Caco-2 (cell line): ENCODE data around the gene ZSCAN5C. TPM values are rescaled to one million over a fixed set of nuclear protein-coding genes. Genes with fewer than 3 reads are reported as not detected.
"Not testable (repeated sequence)": the region's sequence is repeated elsewhere in the genome, so short reads cannot be mapped to it uniquely, and the experiment has no call there.

Source experiments
- BruUV-seq: library from RNA; stranded (reverse); fragments of 400-500 nt; replicated peaks from 2 replicates; lab custom pipeline; 2021; lab: Mats Ljungman, UMichigan
- CTCF ChIA-PET: fragments of 300-600 bp; sonication (Branson Sonifier 250); formaldehyde crosslinking; loops from one replicate; lab custom pipeline; 2022; ENCODE audit warnings: antibody characterized with exemption; lab: Charles Lee
- POLR2A ChIA-PET: fragments of 300-600 bp; sonication (Branson Sonifier 250); formaldehyde crosslinking; loops from one replicate; lab custom pipeline; 2022; ENCODE audit warnings: antibody characterized with exemption; lab: Charles Lee
- DNase-seq, 2 experiments: peaks; one replicate each; pipeline versions ENCODE4 v3.0.0 to v3.0.0-alpha.2; 2020 to 2022
- H3K27me3 ChIP-seq: replicated peaks from 2 replicates; pipeline ENCODE4 v1.6.0; 2011; ENCODE audit warnings: low read length; ENCODE audit not compliant: control insufficient read depth, insufficient read depth
- H3K36me3 ChIP-seq: 2 replicates; pipeline ENCODE4 v1.5.1; 2011; ENCODE audit warnings: low read length; ENCODE audit not compliant: control insufficient read depth, insufficient read depth
- H3K4me1 ChIP-seq: fragments of 250-450 bp; sonication (Bioruptor Pico); 2 replicates; pipeline ENCODE4 v1.5.1; 2020; ENCODE audit warnings: mild to moderate bottlenecking
- H3K4me3 ChIP-seq: 2 replicates; pipeline ENCODE4 v1.5.1; 2011; ENCODE audit warnings: low read depth, mild to moderate bottlenecking, control low read depth, low read length
- H3K9me3 ChIP-seq: fragments of 250-450 bp; sonication (Bioruptor Pico); 2 replicates; pipeline ENCODE4 v1.5.1; 2020; ENCODE audit warnings: mild to moderate bottlenecking, moderate library complexity
- H3K27ac Mint-ChIP-seq: one replicate; pipeline ENCODE4 v1.8.0; 2022; ENCODE audit warnings: mixed read lengths; ENCODE audit not compliant: unreplicated experiment
- H3K27me3 Mint-ChIP-seq: one replicate; pipeline ENCODE4 v1.8.0; 2022; ENCODE audit warnings: mixed read lengths; ENCODE audit not compliant: insufficient read depth, unreplicated experiment
- H3K36me3 Mint-ChIP-seq: one replicate; pipeline ENCODE4 v1.8.0; 2022; ENCODE audit warnings: mild to moderate bottlenecking, mixed read lengths; ENCODE audit not compliant: insufficient read depth, unreplicated experiment
- H3K4me1 Mint-ChIP-seq: one replicate; pipeline ENCODE4 v1.8.0; 2022; ENCODE audit warnings: low read depth, mixed read lengths; ENCODE audit not compliant: unreplicated experiment
- H3K4me3 Mint-ChIP-seq: one replicate; pipeline ENCODE4 v1.8.0; 2022; ENCODE audit warnings: mild to moderate bottlenecking, moderate library complexity, mixed read lengths; ENCODE audit not compliant: unreplicated experiment
- H3K9me3 Mint-ChIP-seq: one replicate; pipeline ENCODE4 v1.8.0; 2022; ENCODE audit warnings: mixed read lengths; ENCODE audit not compliant: unreplicated experiment
- intact Hi-C: fragments of 100-400 bp; cut with micrococcal nuclease; formaldehyde crosslinking; loops from one replicate; pipeline ENCODE4 v1.10.0; 2022; ENCODE audit not compliant: unreplicated experiment
- total RNA-seq: library from RNA; stranded (reverse); gene quantifications from 2 replicates; pipeline ENCODE4 v1.2.3, GENCODE V29; 2022
- TF ChIP-seq, protein P1 (sequence below), 2 experiments: fragments of 200-600 bp in 1 of 2; IDR thresholded peaks; 1 replicate in 1 of 2; 2 replicates in 1 of 2; pipeline versions ENCODE4 v1.5.1 to v1.8.0; 2011 to 2022; ENCODE audit warnings: antibody characterized with exemption in 1 of 2, control low read depth in 1 of 2, inconsistent platforms in 1 of 2, low read depth in 1 of 2, low read length in 1 of 2, mild to moderate bottlenecking in 1 of 2, moderate library complexity in 1 of 2; ENCODE audit not compliant: insufficient read depth in 1 of 2, severe bottlenecking in 1 of 2, unreplicated experiment in 1 of 2

The ZSCAN5C gene
- total RNA-seq, 1 experiment from 2014 or later: not detected

DNA sequence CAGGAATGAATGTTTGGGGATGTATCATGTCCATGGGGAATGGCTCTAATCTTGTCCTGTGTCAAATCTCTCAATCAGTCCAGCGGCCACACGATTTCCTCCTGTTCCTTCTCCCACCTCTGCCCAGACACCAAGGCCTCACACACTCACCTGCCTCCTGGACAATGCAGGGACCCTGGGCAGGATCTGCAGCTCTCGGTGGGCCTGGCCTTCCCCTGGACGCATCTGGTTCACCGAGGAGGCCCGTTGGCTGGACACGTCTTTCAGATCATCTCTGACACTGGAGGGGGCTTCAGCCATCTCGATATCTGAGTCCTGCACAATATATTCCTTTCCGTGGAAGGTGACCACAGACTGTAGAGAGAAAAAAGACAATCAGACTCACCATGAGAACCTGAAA, 21.4 kb downstream of the ZSCAN5C start:
- H3K27me3 Mint-ChIP-seq: no peaks in the 10 kb centered on the region
- TF ChIP-seq, protein P1, sequence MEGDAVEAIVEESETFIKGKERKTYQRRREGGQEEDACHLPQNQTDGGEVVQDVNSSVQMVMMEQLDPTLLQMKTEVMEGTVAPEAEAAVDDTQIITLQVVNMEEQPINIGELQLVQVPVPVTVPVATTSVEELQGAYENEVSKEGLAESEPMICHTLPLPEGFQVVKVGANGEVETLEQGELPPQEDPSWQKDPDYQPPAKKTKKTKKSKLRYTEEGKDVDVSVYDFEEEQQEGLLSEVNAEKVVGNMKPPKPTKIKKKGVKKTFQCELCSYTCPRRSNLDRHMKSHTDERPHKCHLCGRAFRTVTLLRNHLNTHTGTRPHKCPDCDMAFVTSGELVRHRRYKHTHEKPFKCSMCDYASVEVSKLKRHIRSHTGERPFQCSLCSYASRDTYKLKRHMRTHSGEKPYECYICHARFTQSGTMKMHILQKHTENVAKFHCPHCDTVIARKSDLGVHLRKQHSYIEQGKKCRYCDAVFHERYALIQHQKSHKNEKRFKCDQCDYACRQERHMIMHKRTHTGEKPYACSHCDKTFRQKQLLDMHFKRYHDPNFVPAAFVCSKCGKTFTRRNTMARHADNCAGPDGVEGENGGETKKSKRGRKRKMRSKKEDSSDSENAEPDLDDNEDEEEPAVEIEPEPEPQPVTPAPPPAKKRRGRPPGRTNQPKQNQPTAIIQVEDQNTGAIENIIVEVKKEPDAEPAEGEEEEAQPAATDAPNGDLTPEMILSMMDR (IDR thresholded peaks at IDR 0.05; ENCODE audit: insufficient read depth in 1 of 2, low read depth in 1 of 2, low read length in 1 of 2, severe bottlenecking in 1 of 2, unreplicated experiment in 1 of 2): no peak
- no peaks in the 10 kb centered on the region for H3K9me3 Mint-ChIP-seq
- CTCF ChIA-PET: no interaction called here
- BruUV-seq: no TSS peak
- no peaks in the 10 kb centered on the region for H3K36me3 Mint-ChIP-seq
- H3K36me3 ChIP-seq: no peaks in the 10 kb centered on the region
- no peak overlapping the region for H3K4me3 ChIP-seq
- POLR2A ChIA-PET: no interaction called here
- no peaks in the 10 kb centered on the region for H3K4me1 ChIP-seq
- H3K27ac Mint-ChIP-seq: no peak overlapping the region
- DNase-seq: no peak
- H3K4me3 Mint-ChIP-seq: no peak overlapping the region
- intact Hi-C loops: no loop called here
- H3K9me3 ChIP-seq: no peaks in the 10 kb centered on the region
- H3K4me1 Mint-ChIP-seq: no peaks in the 10 kb centered on the region
- no peaks in the 10 kb centered on the region for H3K27me3 ChIP-seq

DNA sequence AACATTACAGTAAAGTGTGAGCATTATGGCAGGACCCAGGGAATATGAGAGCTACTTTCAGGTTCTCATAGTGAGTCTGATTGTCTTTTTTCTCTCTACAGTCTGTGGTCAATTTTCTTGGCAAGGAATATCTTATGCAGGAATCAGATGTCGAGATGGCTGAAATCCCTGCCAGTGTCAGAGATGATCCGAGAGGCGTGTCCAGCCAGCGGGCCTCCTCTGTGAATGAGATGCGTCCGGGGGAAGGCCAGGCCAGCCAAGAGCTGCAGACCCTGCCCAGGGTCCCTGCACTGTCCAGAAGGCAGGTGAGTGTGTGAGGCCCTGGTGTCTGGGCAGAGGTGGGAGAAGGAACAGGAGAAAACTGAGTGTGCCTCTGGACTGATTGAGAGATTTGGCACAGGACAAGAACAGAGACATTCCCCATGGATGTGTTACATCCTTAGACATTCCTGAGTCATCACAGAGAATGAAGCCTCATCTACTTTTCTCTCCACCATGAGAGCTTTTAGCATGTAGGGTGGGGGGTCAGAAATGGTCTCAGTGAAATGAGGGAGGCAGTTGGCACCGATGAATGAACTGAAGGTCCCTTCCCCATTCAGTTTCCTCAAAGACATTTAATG, 43.2 kb downstream of the ZSCAN5C start:
- Mint-ChIP-seq H3K36me3 (no peaks in the 10 kb centered on the region), H3K4me1 (no peaks in the 10 kb centered on the region), H3K9me3 (no peaks in the 10 kb centered on the region), H3K27me3 (no peaks in the 10 kb centered on the region), H3K4me3 (no peak overlapping the region), H3K27ac (no peak overlapping the region)
- ChIA-PET POLR2A (no interaction called here), CTCF (no interaction called here)
- Histone ChIP-seq H3K4me3 (no peak overlapping the region), H3K4me1 (no peaks in the 10 kb centered on the region), H3K27me3 (no peaks in the 10 kb centered on the region), H3K9me3 (no peaks in the 10 kb centered on the region), H3K36me3 (no peaks in the 10 kb centered on the region)
- intact Hi-C loops: no loop called here
- TF ChIP-seq, protein P1 (IDR thresholded peaks at IDR 0.05; ENCODE audit: insufficient read depth in 1 of 2, low read depth in 1 of 2, low read length in 1 of 2, severe bottlenecking in 1 of 2, unreplicated experiment in 1 of 2): no peak
- BruUV-seq: no TSS peak
- DNase-seq: no peak

DNA sequence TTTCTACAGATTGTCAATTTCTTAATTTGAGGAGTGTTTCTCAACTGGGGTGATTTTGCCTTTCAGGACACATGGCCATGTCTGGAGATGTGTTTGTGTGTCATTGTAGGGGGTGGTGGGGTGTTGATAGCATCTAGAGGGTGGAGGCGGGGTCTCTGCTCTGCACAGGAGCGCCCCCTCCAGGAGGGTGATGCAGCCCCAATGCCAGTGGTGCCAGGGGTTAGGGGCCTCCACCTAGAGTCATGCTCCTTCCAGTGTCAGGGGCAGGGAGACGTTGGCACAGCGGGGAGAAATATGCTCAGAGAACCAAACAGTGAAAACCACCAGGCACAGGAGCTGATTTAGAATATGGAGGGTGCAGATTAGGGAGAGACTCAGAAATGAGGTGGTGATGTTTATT, 43.7 kb downstream of the ZSCAN5C start:
- H3K36me3 ChIP-seq, intact Hi-C loops, H3K9me3 ChIP-seq, H3K27me3 ChIP-seq, H3K27me3 Mint-ChIP-seq, H3K4me1 Mint-ChIP-seq, H3K4me3 Mint-ChIP-seq, BruUV-seq, DNase-seq, H3K9me3 Mint-ChIP-seq, H3K27ac Mint-ChIP-seq, POLR2A ChIA-PET, CTCF ChIA-PET, H3K36me3 Mint-ChIP-seq, H3K4me1 ChIP-seq, H3K4me3 ChIP-seq: not testable (repeated sequence)

DNA sequence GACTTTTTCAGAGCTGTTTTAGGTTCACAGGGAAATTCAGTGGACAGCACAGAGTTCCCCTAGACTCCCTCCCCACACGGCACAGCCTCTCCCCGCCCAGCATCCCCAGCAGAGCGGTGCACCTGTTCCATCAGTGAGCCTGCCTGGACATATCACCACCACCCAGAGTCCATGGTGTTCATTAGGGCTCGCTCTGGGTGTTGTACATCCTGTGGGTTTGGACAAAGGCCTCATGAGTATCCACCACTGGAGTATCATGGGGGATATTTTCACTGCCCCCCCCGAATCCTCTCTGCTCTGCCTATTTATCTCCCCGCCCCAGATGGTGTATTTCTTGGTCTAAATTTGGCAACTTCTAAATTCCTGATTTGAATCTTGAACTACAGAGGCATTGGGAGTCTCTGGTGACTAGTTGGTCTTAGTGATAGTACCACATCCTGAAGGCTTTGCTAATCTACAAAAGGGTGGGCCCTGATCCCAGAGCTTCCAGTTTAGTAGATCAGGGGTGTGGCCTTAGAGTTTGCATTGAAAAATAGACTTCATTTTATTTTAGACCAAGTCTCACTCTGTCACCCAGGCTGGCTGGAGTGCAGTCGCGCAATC, 46.8 kb downstream of the ZSCAN5C start:
- H3K27ac Mint-ChIP-seq, H3K4me1 ChIP-seq, H3K27me3 ChIP-seq, H3K4me1 Mint-ChIP-seq, H3K4me3 ChIP-seq, H3K9me3 ChIP-seq, intact Hi-C loops, H3K27me3 Mint-ChIP-seq, H3K4me3 Mint-ChIP-seq, DNase-seq, BruUV-seq, POLR2A ChIA-PET, CTCF ChIA-PET, H3K36me3 ChIP-seq, H3K36me3 Mint-ChIP-seq: not testable (repeated sequence)
- H3K9me3 Mint-ChIP-seq: peaks cover 11% of the 10 kb centered on the region
